ENCODE measurements around the gene SNTA1. TPM values are rescaled to one million over a fixed set of nuclear protein-coding genes. Genes with fewer than 3 reads are reported as not detected.

The SNTA1 gene
- total and polyA plus RNA-seq, 2 of the 8 experiments (the other 6 are each of a cell fraction or from before 2014, with no cell fraction given) = 4.5 to 8.0 TPM

DNA sequence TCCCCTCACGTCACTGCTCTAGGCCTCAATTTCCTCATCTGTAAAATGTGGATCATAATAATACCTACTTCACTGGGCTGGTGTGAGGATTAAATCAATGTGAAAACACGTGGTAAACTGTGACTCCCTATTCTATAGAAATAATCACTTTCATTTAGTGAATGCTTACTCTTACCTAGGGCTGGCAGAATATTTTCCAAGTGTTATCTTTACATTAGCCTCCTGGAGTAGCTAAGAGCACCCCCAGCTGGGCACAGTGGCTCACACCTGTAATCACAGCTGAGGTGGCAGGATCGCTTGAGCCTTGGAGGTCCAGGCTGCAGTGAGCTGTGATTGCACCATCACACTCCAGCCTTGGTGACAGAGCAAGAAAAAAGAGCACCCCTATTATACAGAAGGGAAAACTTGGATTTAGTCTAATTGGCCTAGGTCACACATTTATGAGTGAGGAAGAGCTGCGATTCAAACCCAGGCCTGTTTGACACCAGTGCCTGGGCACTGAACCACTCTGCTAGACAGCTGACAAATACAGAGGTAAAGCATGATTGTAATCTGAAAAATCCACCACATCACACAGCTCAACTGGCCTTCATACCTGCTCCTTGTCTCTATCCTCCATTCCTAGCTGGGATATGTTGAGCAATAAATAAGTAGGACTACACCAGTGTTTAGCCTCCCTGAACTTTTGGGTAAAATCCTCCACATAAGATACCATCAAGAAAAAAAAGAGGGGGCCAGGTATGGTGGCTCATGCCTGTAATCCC, 1.4 kb upstream of the SNTA1 start:
- Histone ChIP-seq H2AFZ (ENCODE audit: low read length) (0 out of 2 replicates have a peak overlapping the region, but pooled peaks have one; percentile 58), H3K9me3 (ENCODE audit: insufficient read depth in 2 of 2, low read depth in 1 of 2, low read length in 1 of 2) (no peaks in the 10 kb centered on the region; a peak in 1 of 4 replicates), H3K79me2 (ENCODE audit: control insufficient read depth in 1 of 2, insufficient read depth in 2 of 2, low read length in 2 of 2) (no peaks in the 10 kb centered on the region), H3K9ac (replicated peaks in 1 of 4; ENCODE audit: extremely low read depth in 1 of 4, low read depth in 3 of 4, low read length in 3 of 4) (no peak overlapping the region), H4K91ac (replicated peaks; ENCODE audit: insufficient read length, low read length) (no peak overlapping the region), H3K14ac (ENCODE audit: insufficient read length) (no peak overlapping the region), H2BK120ac (replicated peaks; ENCODE audit: low read depth, low read length) (no peak overlapping the region), H2BK12ac (ENCODE audit: low read depth, low read length) (no peak overlapping the region), H4K5ac (ENCODE audit: insufficient read length, low read depth, low read length) (no peak overlapping the region), H3K79me1 (ENCODE audit: low read depth, low read length) (no peaks in the 10 kb centered on the region), H3K23ac (ENCODE audit: insufficient read length) (no peak overlapping the region), H3K4me2 (ENCODE audit: insufficient read depth in 1 of 2, low read depth in 2 of 2, low read length in 2 of 2) (peak overlapping the region; percentile 86 to 100), H3K4ac (replicated peaks; ENCODE audit: insufficient read length, low read depth, low read length) (no peak overlapping the region), H2BK15ac (ENCODE audit: low read length) (no peak overlapping the region), H2BK20ac (ENCODE audit: low read length) (no peak overlapping the region), H3K27ac (ENCODE audit: low read depth, low read length) (no peak overlapping the region), H3K18ac (ENCODE audit: extremely low read depth, low read length) (no peak overlapping the region), H4K20me1 (replicated peaks in 1 of 2; ENCODE audit: control insufficient read depth in 1 of 2, insufficient read depth in 2 of 2, low read length in 2 of 2) (peaks cover 0 to 4% of the 10 kb centered on the region in 2 experiments), H3K56ac (replicated peaks; ENCODE audit: insufficient read length, low read depth, low read length) (no peak overlapping the region), H3K36me3 (ENCODE audit: control insufficient read depth in 2 of 4, insufficient read depth in 4 of 4, low read length in 3 of 4) (no peaks in the 10 kb centered on the region), H2AK5ac (ENCODE audit: low read depth, low read length) (no peak overlapping the region), H4K8ac (ENCODE audit: extremely low read depth, insufficient read depth, low read length) (no peak overlapping the region), H3K27me3 (replicated peaks in 1 of 4; ENCODE audit: control insufficient read depth in 3 of 4, extremely low read depth in 1 of 4, insufficient read depth in 3 of 4, low read length in 3 of 4) (peaks cover 3 to 18% (median 15%) of the 10 kb centered on the region in 4 experiments), H2BK5ac (ENCODE audit: low read depth, low read length) (no peak overlapping the region; the same call in 1 of the 2 replicates), H3K4me3 (ENCODE audit: extremely low read depth in 1 of 4, insufficient read depth in 2 of 4, low read depth in 3 of 4, low read length in 4 of 4) (peak overlapping the region in 3 of 4 experiments; percentile 28 to 71 (median 32); a peak in 5 of 8 replicates), H3K23me2 (ENCODE audit: low read depth, low read length) (peaks cover 6% of the 10 kb centered on the region; the same call in 1 of the 2 replicates), H3K4me1 (replicated peaks in 1 of 4; ENCODE audit: control insufficient read depth in 3 of 4, insufficient read depth in 4 of 4, low read length in 3 of 4) (peaks cover 0 to 7% (median 3%) of the 10 kb centered on the region in 4 experiments; a peak in 4 of 7 replicates)
- ChIA-PET POLR2A (ENCODE audit: partially characterized antibody) (interaction anchor here (1.0 to 1.4 kb wide), 5 partner anchors 8 to 218 kb away, joined by 3 to 4 read pairs (median 3); no protein-coding TSS in a partner anchor), CTCF (ENCODE audit: partially characterized antibody) (interaction anchor here (0.7 to 1.9 kb wide), 9 partner anchors 8 to 216 kb away, joined by 3 to 5 read pairs (median 3); no protein-coding TSS in a partner anchor)
- DNase-seq (ENCODE audit: low read depth in 1 of 2, low spot score in 2 of 2) (no peak), FAIRE-seq (no peak)
- WGBS, 2 experiments (ENCODE audit: extremely low coverage in 1 of 2, insufficient coverage in 1 of 2, insufficient read length in 1 of 2, insufficient replicate concordance in 2 of 2, low coverage in 1 of 2, low lambda C conversion rate in 2 of 2, missing lambda C conversion rate in 1 of 2) = 47% methylated on average over 4 of the region's 4 CpGs; no CpG with 5 or more reads in 1 of the 2 experiments
- TF ChIP-seq RFX5 (IDR thresholded peaks at IDR 0.05; ENCODE audit: borderline replicate concordance, low read depth, low read length) = no peak
- TF ChIP-seq, protein P1, sequence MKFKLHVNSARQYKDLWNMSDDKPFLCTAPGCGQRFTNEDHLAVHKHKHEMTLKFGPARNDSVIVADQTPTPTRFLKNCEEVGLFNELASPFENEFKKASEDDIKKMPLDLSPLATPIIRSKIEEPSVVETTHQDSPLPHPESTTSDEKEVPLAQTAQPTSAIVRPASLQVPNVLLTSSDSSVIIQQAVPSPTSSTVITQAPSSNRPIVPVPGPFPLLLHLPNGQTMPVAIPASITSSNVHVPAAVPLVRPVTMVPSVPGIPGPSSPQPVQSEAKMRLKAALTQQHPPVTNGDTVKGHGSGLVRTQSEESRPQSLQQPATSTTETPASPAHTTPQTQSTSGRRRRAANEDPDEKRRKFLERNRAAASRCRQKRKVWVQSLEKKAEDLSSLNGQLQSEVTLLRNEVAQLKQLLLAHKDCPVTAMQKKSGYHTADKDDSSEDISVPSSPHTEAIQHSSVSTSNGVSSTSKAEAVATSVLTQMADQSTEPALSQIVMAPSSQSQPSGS (IDR thresholded peaks at IDR 0.05; ENCODE audit: low read length) = no peak
- peak in 1 of 2 experiments; percentile 41; a peak in 2 of 4 replicates for TF ChIP-seq RAD21 (IDR thresholded peaks at IDR 0.05 in 1 of 2, conservative IDR thresholded peaks at IDR 0.05 in 1 of 2; ENCODE audit: low read depth in 2 of 2, low read length in 2 of 2)
- no peak for TF ChIP-seq CREB1 (IDR thresholded peaks at IDR 0.05)
- TF ChIP-seq ASH2L (IDR thresholded peaks at IDR 0.05; ENCODE audit: low read length) = no peak
- TF ChIP-seq, protein P2, sequence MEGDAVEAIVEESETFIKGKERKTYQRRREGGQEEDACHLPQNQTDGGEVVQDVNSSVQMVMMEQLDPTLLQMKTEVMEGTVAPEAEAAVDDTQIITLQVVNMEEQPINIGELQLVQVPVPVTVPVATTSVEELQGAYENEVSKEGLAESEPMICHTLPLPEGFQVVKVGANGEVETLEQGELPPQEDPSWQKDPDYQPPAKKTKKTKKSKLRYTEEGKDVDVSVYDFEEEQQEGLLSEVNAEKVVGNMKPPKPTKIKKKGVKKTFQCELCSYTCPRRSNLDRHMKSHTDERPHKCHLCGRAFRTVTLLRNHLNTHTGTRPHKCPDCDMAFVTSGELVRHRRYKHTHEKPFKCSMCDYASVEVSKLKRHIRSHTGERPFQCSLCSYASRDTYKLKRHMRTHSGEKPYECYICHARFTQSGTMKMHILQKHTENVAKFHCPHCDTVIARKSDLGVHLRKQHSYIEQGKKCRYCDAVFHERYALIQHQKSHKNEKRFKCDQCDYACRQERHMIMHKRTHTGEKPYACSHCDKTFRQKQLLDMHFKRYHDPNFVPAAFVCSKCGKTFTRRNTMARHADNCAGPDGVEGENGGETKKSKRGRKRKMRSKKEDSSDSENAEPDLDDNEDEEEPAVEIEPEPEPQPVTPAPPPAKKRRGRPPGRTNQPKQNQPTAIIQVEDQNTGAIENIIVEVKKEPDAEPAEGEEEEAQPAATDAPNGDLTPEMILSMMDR (IDR thresholded peaks at IDR 0.05; ENCODE audit: control extremely low read depth in 1 of 3, insufficient read depth in 1 of 3, low read depth in 1 of 3, low read length in 3 of 3) = peak; percentile 17 to 42 (median 37); a peak in 2 of 4 replicates
- no peak for TF ChIP-seq BACH1 (IDR thresholded peaks at IDR 0.05; ENCODE audit: low read length)

Data from H1 (cell line).